GM21360 (cell line): ENCODE measurements around the gene MX1.

Experiments
- ATAC-seq: cut with Tn5 transposase; IDR thresholded peaks from one replicate; pipeline ENCODE4 v1.9.1; 2021; ENCODE audit warnings: mild to moderate bottlenecking, moderate library complexity; ENCODE audit not compliant: unreplicated experiment

Gene MX1

DNA sequence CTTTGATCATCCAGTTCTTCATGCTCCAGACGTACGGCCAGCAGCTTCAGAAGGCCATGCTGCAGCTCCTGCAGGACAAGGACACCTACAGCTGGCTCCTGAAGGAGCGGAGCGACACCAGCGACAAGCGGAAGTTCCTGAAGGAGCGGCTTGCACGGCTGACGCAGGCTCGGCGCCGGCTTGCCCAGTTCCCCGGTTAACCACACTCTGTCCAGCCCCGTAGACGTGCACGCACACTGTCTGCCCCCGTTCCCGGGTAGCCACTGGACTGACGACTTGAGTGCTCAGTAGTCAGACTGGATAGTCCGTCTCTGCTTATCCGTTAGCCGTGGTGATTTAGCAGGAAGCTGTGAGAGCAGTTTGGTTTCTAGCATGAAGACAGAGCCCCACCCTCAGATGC is 32.5 kb downstream of the MX1 start:
- no peak for ATAC-seq

DNA sequence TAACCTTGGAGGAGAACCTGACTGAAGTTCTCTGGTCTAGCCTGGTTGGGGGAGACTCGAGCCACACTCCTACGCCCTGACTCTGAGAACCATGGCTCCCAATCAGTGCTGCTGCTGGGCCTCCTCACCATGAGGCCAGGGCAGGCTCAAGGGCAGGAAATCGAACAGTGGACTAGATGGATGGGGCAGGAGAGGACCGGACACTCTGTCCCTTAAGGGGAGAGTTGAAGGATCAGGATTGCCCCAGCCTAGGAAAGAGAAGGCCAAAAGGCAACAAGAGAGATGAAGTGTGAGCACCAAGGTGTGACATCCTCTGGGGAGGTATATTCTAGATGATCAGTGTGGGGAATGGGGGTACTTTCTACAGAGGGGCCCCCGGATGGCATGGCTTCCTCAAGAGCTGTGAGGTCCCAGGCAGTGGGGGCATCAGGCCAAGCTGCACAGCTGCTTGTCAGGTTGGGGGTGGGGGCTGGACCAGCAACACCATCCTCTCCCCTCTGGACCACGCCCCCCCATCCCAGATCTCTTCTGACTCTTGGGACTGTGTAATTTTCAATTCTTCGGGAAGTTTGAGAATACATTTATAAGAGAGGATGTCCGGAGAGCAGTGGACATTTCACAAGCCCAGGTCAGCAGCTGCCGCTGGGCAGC is 34.0 kb downstream of the MX1 start:
- no peak for ATAC-seq

DNA sequence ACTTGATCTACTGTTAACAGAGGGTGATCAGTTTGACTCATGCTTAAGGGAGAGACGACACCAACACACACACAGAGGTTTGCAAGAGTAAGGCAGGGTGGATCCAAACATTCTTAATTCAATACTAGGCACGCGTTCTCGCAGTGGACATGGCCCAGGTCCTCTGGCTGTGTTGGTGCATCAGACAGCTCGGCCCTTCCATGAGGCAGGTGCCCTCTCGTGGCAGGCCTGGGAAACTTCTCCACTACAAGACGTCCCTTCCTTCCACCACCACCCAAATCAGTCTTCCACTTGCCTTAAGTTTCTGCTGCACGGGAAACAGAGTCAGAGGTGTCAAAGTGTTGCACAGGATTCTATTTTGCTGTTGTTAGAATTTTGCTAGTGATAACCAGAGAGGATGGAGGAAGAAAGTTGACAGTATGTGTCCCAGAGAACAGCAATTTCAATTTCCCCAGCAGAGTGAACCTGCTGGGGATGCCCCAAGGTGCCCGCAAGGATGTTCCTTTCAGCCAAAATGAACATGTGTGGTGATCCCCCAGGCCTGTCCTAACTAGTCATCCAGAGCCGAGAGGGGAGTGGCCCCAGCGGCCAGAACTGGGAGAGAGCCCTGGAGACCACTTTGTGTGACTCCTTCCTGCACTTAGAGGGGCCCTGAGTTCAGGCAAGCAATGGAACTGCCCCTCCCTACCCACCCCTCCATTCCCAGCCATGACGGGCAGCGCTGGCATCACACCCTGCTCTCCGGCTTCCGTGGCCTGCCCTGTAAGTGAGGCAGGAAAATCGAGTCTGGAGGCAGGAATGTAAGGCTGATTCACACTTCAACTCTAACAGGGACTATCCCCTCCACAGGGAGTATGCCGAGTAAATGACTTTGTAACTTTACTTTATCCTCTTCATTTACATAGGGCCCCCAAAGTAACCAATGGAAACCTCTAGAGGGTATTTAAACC is 34.8 kb downstream of the MX1 start:
- ATAC-seq: no peak

DNA sequence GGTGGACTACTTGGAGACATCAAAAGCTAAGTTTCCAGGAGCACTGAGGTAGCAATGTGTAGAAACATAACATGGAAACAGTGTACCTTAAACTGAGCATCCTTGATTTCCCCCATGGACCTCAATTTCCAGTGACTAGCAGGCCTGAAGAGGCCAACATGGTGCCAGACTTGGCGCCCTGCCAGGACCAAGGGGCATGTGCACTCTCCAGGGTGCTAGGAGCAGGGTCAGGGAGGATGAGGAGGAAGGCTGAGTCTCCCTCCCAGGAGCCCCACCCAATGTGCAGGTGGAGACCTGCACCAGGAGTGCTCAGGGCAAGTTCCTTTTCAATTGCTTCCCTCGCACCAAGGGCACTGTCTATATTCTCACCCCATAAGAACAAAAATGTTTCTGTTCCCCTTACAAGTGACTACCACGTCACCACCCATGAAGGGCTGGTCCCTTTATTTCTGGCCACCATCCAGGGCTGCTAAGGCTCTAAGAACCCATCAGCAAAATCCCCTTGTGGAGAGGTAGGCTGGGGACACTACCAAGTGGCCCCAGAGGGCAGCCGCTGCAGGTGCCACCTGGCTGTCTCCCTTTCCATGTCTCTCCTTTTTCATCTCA is 39.2 kb downstream of the MX1 start:
- no peak for ATAC-seq

DNA sequence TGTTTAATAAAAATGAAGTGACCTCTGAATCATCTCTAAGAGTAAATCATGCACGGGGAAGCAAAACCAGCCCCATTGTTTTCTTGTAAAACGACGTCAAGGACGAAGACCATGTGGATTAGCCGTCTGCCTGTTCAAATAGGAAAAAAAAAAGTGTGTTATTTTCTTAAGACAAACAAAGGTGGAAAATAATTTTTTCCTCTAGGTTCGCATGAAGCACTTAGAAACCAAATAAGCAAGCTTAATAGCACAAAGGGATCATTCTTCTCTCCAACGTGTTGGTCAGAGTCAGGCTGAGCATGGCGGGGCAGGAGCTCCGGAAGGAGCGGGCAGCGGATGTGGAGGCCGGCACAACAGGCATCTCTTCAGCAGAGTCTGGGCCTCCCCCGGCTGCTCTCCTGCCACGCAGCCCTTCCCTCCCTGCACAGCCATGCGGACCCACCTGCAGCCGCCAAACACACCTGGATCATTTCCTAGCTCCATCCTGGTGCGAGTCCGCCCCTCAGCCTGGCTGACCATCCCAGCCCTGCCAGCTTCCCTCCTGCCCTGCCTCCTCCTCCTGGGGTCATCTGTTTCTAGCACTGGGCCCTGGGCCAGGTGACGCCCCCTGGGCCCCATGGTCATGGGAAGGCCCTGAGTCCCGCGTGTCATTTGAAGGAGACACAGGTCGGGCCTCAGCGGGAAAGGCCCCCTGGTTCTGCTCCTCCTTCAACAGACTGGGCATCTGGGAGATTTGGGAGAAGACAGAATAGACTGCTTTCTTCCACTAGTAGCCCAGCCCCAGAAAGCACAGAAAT is 40.2 kb downstream of the MX1 start:
- no peak for ATAC-seq

DNA sequence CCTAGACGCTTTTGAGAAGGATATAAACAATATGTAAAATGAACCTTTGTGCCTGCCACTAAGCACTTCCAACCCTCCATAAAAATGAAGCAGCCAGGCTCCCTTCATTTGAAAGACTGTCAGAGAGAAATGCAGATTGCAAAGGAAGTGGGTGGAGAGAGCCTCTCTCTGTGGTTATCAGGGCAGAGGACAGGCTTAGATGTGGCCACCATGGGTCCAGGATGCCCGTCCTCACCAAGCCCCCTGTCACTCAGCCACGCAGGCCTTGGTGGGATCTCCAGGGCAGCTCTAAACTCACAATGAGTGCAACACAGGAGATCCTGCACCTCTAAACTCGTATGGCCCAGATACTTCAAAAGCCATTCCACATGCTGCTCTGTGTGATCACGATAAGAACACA is 44.0 kb downstream of the MX1 start:
- no peak for ATAC-seq

DNA sequence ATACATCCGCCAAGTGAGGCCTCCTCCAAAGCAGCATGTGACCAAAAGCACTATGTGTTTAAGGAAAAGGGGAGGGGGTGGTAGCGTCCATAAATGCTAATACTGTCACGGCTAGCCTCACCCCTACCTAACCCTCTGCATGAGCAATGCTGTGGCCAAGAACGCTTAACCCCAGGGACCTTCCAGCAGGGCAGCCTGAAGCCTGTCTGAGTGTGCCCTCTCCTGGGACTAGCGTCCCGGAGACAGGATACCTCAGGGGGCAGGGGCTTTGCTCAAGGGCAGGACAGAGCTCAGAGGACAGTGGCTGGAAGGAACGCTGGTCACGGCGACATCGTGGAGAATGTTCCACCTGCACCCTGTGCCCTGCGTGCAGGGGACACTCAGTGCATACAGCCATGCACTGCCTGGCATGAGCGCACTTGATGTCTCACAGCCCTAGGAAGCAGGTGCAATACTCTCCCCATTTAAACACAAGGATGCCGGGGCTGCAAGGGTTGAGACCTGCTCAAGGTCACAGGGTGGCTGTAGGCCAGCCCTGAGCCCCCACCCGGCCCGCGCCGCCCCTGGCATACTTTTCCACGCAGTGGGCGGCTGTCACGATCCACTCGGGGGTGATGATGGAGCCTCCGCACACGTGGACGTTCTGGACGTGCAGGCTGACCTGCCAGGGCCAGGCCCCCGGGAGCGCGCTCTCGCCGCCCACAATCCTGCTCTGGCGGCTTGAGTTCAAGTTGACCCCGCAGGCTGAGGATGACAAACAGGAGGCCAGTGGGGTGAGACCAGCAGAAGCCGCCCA is 46.9 kb downstream of the MX1 start:
- ATAC-seq: no peak

DNA sequence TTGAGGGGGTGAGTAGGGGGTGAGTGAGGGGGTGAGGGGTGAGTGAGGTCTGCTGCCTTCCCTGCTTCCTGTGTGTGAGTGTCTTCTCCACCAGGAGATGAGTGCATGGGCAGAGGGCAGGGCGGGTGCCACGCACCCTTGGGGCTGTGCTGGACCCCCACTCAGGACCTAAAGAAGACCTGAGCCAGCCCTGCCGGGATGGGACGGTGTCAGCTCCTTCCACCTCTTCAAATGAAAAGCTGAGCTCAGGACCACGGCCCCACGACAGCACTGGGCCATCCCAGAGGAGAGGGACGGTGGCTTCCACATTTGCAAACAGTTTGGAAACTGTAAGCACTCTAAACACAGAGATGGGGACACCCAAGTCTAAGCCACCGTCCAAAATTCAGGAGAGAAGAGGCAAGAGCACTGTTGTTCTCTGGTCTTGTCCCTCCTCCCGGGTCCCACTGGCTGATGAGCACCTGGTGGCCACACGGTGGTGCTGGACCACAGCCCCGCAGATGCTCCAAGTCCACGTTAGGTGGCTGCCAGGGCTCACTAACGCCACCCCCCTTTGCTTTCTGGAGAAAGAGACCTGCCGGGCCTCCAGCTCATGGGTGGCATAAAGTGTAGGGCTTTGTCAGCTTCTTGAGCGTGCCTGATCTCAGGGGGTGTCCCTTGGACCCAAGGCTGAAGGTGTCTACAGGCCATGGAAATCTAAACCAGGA is 49.8 kb downstream of the MX1 start:
- ATAC-seq: no peak

DNA sequence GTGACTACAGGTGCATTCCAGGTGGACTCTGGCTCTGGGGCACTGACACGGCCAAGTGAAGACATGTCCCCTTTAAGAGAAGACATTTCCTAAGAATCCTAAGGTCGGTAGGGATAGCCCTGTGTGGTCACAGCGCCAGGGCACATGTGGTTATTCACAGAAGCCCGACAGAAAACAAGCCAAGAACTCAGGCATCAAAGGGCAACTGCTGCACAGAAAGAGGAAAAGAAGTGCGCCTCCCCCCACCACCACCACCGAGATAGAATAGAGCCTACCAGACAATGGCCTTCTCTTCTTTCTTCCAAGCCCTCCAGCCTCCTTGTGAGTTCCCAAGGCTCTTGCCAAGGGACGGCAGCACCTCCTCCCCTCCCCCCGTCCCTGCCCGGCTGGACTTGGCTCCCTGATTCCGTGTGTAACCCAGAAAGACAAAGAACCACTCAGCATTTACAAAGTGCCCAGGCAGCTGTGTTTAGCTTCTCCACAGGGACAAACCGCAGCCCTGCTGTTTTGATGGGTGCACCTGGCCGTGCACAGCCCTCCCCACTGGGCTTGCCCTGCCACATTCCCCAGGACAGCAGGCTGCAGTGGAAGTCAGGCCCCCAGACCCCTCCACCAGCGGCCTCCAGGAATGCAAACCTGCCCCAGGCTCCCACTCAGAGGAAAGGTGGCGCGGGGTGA is 51.7 kb downstream of the MX1 start:
- ATAC-seq: no peak

DNA sequence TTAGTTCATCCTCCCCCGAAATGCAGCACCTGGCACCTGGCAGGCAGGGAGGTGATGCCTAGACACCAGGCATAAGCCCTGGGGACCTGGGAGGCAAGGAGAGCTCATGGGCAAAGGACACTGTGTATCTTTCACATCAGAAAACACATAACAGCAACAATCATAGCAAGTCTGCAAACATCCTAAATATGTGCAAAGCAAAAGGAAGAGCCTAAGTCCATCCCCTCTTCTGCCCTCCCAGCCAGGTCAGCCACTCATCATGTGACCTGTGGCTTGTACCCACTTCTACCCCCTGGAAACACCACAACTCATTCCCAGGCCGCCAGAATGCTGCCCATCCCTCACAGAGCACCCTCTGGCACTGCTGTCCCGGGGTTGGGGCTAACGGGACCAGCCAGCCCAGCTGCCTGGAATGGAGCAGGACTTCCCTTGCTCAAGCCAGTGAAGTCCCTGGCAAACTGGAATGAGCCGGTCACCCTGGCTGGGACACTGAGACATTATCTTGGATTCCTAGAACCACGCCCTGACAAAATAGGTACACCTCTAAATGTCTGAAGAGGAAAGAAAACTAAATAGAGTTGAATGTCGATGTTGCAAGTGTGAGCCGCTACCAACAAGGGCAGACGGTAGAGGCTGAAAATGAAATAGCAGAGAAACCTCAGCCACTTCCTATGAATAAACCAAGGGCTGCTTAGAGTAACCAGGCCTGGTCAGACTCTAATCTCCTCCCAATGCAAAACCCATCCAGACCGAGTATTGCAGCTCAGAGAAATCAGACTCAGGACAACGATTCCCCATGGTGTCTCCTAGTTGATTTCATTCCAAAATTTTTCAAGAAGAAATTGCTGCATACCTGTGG is 52.5 kb downstream of the MX1 start:
- no peak for ATAC-seq

DNA sequence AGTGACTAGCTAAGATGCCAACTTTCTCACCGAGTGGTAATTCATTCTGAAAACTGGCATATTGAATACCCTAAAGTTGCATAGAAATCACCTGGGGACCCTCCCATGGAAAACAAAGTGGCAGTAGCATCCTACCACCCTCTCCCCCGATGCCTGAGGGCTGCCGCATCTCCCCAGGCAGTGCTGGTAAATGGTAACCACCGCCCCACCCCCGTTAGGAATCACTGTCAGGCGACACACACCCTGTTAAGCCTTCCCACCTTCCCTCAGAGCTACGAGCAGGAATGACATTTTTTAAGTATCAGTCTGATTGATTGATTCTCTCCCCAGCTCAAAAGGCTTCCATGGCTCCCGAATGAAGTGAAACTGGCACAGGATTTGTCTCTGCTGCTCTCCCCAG is 53.6 kb downstream of the MX1 start:
- ATAC-seq: no peak

DNA sequence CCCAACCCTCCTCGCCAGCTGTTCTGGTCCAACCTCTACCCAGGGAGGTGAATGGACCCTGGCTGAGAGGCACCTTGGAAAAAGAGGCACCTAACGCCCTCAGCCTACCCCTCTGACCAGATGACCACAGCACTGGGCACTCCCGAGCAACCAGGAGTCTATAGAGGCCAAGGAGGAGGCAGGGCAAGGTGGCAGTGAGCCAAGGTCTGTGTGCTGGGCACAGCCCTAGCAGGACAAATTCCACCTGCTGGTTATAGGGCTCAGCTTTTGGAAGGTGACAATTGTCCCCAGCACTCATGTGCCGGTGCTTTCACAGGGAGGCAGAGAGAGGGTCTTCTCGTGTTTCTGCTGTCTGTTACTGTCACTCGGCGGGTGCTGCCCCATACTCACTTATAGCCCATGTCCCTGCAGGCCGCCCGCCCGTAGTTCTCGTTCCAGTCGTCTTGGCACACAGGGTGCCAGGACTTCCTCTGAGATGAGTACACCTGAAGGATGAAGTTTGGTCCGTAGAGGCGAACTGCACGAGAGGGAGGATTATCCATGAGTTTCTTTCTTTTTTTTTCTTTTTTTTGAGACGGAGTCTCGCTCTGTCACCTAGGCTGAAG is 54.1 kb downstream of the MX1 start:
- ATAC-seq: no peak

DNA sequence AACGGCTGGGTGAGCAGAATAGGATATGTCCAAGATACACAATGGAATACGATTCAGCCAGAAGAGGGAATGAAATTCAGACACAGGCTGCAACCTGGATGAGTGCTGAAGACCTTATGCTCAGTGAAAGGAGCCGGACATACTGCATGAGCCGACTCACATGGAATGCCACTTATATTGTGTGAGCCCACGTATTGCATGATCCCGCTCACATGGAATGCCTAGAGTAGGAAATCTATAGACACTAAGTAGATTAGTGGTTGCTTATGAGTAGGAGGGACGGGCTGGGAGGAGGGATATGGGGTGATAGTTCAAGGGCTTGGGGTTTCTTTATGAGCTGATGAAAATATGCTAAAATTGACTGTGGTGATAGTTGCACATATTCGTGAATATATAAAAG is 55.2 kb downstream of the MX1 start:
- ATAC-seq: no peak

DNA sequence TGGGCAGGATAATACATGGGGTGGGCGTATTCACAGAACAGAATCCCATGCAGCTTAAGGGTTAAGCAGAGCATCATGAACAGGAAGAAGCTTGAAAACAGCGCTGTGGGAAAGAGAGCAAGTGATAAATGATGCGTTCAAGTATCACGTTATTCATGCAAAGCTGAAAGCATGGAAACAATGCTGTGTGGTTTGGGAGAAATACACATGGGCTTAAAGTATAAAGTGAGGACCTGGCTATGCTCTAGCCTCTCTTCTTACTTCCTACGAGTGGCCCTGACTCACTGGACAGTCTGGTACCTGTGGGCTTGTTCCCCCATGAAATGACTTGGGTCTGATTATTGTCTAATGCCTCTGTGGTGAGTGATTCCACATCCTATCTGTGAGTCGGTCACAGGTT is 56.3 kb downstream of the MX1 start:
- no peak for ATAC-seq

DNA sequence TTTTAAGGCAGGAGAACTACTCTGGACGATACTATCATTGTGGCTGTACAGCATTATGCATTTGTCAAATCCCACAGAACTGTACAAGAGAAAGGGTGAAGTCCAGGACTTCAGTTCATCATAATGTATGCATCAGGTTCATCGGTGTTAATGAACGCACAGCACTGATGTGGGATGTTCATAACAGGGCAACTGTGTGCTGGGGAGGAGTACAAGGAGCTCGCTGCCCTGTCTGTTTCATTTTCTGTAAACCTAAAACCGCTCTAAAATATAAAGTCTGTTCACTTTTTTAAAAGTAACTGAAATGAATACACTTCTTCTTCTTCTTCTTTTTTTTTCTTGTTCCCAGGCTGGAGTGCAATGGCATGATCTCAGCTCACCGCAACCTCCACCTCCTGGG is 56.9 kb downstream of the MX1 start:
- ATAC-seq: no peak

DNA sequence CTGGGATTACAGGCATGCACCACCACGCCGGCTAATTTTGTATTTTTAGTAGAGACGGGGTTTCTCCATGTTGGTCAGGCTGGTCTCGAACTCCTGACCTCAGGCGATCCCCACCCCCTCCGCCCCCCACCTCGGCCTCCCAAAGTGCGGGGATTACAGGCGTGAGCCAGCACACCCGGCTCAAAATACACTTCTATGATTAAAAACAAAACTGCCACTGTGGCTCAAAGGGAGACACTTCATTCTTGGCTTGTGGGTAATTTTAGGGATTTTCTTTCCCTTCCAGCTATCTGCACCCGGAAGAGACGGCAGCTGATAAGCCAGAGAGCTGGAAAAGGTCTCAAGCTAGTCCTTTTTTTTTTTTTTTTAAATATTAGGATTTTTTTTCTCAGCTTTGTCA is 57.4 kb downstream of the MX1 start:
- no peak for ATAC-seq

DNA sequence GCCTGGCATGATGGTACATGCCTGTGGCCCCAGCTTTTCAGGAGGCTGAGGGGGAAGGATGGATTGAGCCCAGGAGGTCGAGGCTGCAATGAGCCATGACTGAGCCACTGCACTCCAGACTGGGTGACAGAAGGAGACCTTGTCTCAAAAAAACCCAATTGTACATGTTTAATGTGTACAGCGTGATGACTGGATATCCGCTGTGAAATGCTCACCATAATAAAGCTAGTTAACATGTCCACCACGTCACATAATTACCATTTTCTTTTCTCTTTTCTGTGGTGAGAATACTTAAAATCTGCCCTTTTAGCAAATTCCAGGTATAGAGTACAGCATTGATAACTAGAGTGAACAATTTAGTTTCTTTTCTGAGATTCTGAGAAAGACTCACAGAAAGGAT is 57.9 kb downstream of the MX1 start:
- ATAC-seq: no peak

DNA sequence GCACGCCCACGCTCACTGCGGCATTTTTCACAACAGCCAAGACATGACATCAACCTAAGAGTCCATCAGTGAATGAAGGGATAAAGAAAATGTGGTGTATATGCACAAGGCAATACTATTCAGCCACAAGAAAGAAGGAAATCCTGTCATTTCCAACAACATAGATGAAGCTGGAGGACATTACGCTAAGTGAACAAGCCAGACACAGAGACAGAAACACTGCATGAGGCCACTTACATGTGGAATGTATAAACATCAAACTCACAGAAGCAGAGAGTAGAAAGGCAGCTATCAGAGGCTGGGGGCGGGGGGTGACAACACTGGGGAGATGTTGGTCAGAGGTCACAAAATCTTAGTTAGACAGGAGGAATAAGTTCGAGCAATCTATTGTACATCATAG is 61.0 kb downstream of the MX1 start:
- no peak for ATAC-seq
